SKM-1 treated with dmso at 0.1 percent for 144 hours (cell line): ENCODE results near the gene ST8SIA2.

ENCODE experiments used
- DNase-seq: peaks from one replicate; lab custom pipeline; 2025; ENCODE audit not compliant: unreplicated experiment; lab: John Stamatoyannopoulos, UW

The ST8SIA2 gene

GRCh38 chr15:92395098-92395635 lies 1.5 kb downstream of the ST8SIA2 start:
- no peak for DNase-seq

GRCh38 chr15:92399271-92399950 lies 5.7 kb downstream of the ST8SIA2 start:
- DNase-seq, result no peak

GRCh38 chr15:92400573-92400972 lies 6.9 kb downstream of the ST8SIA2 start:
- DNase-seq, result no peak

- no peak for DNase-seq
These were observed 7.5 kb downstream of the ST8SIA2 start for GRCh38 chr15:92400980-92401787.

- no peak for DNase-seq
These were observed 9.1 kb downstream of the ST8SIA2 start for GRCh38 chr15:92402751-92403150.

GRCh38 chr15:92405942-92406341 lies 12.3 kb downstream of the ST8SIA2 start:
- DNase-seq, result no peak

GRCh38 chr15:92407321-92407720 lies 13.6 kb downstream of the ST8SIA2 start:
- no peak for DNase-seq

GRCh38 chr15:92407916-92408315 lies 14.2 kb downstream of the ST8SIA2 start:
- no peak for DNase-seq

GRCh38 chr15:92409006-92409405 lies 15.3 kb downstream of the ST8SIA2 start:
- no peak for DNase-seq

- no peak for DNase-seq
These were observed 15.8 kb downstream of the ST8SIA2 start for GRCh38 chr15:92409521-92409920.

GRCh38 chr15:92410537-92410936 lies 16.9 kb downstream of the ST8SIA2 start:
- no peak for DNase-seq

GRCh38 chr15:92411256-92411655 lies 17.6 kb downstream of the ST8SIA2 start:
- DNase-seq, result no peak

- DNase-seq, result no peak
These were observed 19.8 kb downstream of the ST8SIA2 start for GRCh38 chr15:92413510-92413909.

- DNase-seq, result no peak
These were observed 22.1 kb downstream of the ST8SIA2 start for GRCh38 chr15:92415639-92416297.

GRCh38 chr15:92416557-92416956 lies 22.9 kb downstream of the ST8SIA2 start:
- DNase-seq, result no peak

- no peak for DNase-seq
These were observed 24.0 kb downstream of the ST8SIA2 start for GRCh38 chr15:92417716-92418115.

GRCh38 chr15:92418864-92419263 lies 25.2 kb downstream of the ST8SIA2 start:
- no peak for DNase-seq

GRCh38 chr15:92421976-92422375 lies 28.3 kb downstream of the ST8SIA2 start:
- no peak for DNase-seq

- no peak for DNase-seq
These were observed 32.0 kb downstream of the ST8SIA2 start for GRCh38 chr15:92425578-92426225.

GRCh38 chr15:92429378-92430068 lies 35.8 kb downstream of the ST8SIA2 start:
- no peak for DNase-seq

- no peak for DNase-seq
These were observed 36.4 kb downstream of the ST8SIA2 start for GRCh38 chr15:92430069-92430440.
